GM12801 (cell line): Measurements from ENCODE around the gene IAH1.

Experiments used
- CTCF ChIP-seq: IDR thresholded peaks from one replicate; pipeline ENCODE4 v1.5.1; 2011; ENCODE audit warnings: control low read depth; ENCODE audit not compliant: insufficient read length; ENCODE audit errors: extremely low read depth

The IAH1 gene

GRCh38 chr2:9462886-9463697 lies 11.3 kb upstream of the IAH1 start:
- TF ChIP-seq CTCF = no peak

GRCh38 chr2:9463698-9464034 lies 10.7 kb upstream of the IAH1 start:
- no peak for TF ChIP-seq CTCF

- no peak for TF ChIP-seq CTCF
Measured at GRCh38 chr2:9465170-9465569, 9.2 kb upstream of the IAH1 start.

GRCh38 chr2:9466147-9466683 lies 8.1 kb upstream of the IAH1 start:
- TF ChIP-seq CTCF = no peak

GRCh38 chr2:9467687-9468086 lies 6.7 kb upstream of the IAH1 start:
- TF ChIP-seq CTCF = no peak

- no peak for TF ChIP-seq CTCF
Measured at GRCh38 chr2:9471206-9471605, 3.1 kb upstream of the IAH1 start.

GRCh38 chr2:9472511-9472910 lies 1.8 kb upstream of the IAH1 start:
- no peak for TF ChIP-seq CTCF
